GOT3 (cell line): ENCODE measurements around the gene SORCS2.

Source experiments
- DNase-seq: peaks from one replicate; lab custom pipeline; 2025; ENCODE audit warnings: mixed read lengths; lab: John Stamatoyannopoulos, UW

SORCS2 gene

GRCh38 chr4:7375427-7375826, 183.1 kb downstream of the SORCS2 start:
- no peak for DNase-seq

DNA sequence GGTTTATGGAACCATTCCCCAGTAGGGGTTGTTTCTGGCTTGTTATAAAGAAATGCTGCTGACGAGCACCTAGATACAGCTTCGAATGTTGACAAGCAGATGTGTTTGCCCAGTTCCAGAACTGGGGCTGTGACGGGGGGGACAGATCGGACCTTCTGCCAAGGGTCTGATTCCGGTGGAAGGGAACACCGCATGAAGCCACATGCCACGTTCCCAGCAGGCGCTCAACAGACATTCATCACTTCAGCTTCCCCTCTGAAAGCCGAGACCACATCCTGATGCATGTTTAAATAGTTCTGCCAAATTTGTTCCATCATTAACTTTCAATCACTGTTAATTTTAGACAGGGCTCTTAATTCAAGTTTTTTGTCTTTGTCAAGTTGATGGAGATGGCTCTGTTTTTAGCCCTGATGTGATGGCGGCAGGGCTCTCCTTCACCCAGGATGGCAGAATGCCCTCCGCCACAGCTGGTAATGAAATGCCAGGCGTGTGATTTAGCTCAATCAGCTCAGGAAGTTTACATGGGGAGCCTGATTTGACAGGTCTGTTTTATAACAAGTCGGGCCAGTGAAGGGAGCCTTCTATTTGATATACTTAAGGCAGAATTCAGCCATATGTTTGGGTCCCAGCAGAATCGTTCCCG, 185.0 kb downstream of the SORCS2 start:
- no peak for DNase-seq

- no peak for DNase-seq
Observed at GRCh38 chr4:7379186-7379585, 186.8 kb downstream of the SORCS2 start.

- DNase-seq = no peak
Observed at GRCh38 chr4:7379719-7380118, 187.4 kb downstream of the SORCS2 start.

- no peak for DNase-seq
Observed at GRCh38 chr4:7381221-7381889, 189.0 kb downstream of the SORCS2 start.

GRCh38 chr4:7381890-7382633, 189.7 kb downstream of the SORCS2 start:
- no peak for DNase-seq

GRCh38 chr4:7382634-7383014, 190.3 kb downstream of the SORCS2 start:
- DNase-seq = no peak

DNA sequence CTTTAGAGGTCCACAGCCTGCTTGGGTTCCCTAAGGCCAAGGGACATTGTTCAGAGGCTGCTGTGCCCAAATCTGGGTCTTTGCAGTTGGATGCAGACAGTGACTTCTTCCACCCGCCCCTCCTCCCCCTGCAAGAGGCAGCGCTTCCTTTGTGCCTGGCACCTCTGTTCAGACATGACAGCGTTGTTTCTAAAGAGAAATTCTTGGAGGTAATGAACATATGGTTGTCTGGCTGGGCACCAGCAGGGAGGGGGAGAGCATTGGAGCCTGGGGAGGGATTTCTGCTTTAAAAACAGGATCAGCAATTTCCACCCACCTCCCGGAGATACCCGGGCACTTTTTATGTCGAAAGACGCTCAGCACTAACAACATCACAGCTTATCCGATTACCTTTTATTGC, 190.9 kb downstream of the SORCS2 start:
- no peak for DNase-seq

- no peak for DNase-seq
Observed at GRCh38 chr4:7384003-7384928, 191.9 kb downstream of the SORCS2 start.

DNA sequence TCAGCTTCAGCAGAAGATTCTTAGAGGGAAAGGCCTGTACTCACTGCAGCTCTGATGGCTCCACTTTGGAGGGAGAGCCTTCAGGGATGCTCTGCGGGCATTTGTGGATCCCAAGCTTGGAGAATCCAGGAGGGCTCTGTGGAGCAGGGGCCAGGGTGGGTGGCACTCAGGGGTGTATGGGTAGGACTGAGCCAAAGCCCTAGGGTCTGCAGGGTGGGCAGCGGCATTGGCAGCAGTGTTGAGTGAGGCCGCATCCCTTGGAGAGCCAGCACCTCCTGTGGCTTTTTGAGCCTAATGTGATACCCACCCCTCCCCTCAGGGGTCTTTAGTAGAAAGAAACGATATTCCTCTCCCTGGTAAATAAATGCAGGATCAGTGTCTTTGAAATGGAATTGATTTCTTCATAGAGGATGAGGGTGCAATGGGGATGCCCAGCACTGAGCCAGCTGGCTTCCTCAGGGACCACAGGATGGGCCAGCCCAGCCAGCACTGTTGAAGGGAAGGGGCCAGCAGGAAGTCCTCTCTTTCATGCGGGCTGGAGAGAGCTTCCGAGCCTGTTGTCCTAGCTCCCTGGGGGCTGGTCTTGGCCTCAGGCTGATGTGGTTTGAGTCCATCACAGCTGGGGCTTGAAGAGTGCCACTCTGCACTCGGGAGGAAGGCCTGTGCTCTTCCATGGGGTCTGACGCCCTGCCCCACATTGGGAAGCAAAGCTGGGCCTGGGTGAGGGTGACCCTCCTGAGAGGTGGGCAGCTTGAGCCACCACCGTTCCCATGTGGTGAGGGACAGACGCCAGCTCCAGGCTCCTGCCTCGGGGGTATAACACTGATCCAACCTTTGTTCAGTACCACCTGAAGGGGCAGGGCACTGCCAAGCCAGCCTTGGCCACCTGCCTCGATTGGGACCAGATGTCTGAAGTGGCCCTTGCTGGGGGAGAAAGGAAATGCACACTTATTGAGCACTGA, 192.9 kb downstream of the SORCS2 start:
- no peak for DNase-seq

DNA sequence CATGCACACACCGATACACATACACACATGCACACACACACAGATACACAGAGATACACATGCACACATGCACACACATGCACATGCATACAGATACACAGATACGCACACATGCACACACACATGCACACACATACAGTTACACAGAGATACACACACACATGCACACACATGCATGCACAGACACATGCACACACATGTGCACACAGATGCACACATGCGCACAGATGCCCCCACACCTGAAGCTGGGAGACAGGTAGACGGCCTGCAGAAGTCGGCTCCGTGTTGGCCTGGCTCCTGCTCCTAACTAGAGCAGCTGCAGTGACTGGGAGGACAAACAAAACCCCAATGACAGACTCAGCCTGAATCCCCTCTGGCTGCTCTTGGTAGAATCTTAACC, 195.6 kb downstream of the SORCS2 start:
- DNase-seq = no peak

DNA sequence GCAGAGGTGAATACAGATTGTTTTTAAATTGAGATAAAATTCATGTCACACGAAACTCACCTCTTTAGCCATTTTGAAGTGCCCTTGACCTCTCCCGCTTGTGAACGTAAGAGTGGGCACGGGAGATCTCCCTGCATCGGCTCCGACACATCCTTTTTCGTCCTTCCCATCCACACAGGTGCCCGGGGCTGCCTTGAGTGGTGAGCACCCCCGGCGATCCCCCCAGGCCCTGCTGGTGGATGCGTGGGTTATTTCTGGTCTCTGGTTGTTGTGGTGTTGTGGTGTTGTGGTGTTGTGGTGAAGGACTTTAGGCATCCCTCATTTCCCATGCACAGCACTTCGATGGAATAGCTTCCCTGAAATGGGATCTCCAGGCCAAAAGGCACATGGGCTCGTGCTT, 196.3 kb downstream of the SORCS2 start:
- no peak for DNase-seq

DNA sequence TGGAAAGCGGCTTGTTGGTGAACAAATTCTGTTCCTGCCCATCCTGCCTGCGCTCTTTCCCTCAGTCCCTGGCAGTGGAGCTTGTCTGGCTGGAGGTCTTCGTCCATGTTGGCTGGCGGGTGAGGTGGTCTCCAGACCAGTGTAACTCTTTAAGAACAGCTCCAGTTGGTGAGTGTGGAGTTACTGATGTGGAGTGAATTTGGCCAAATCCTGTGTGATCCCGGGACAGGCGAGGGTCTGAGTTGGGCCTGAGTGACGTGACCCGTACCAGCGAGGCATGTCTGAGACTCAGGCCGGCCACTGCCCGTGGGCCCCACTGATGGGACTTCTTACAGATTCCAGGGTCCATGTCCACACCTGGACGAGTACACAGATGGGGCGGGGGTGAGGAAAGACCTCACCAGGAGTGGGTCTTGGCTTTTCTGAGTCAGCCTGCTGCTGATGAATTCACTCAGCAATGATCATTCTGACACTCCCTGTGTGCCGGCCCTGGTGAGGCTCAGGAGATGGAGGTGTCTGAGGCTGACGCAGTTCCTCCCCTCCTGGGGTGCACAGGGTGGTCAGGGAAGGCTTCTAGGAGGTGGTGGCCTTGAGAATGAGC, 196.9 kb downstream of the SORCS2 start:
- no peak for DNase-seq

DNA sequence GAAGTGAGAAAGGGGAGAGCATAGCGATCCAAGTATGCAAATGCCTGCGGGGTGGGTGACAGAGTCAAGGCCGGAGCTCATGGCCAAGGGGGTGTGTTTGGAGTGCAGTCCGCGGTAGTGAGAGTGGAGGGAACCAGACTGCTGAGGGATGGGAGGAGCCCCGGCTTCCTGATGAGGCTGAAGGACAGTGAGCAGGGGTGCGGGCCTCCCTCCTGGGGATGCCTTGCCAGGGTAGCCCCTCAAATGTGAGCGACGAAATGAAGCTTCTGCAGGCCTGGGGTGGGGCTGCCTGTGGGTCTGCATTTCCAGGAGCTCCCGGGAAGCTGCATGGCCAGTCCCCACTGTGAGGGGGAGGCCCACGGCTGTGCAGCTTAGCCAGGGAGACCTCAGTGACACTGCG, 197.4 kb downstream of the SORCS2 start:
- no peak for DNase-seq

DNA sequence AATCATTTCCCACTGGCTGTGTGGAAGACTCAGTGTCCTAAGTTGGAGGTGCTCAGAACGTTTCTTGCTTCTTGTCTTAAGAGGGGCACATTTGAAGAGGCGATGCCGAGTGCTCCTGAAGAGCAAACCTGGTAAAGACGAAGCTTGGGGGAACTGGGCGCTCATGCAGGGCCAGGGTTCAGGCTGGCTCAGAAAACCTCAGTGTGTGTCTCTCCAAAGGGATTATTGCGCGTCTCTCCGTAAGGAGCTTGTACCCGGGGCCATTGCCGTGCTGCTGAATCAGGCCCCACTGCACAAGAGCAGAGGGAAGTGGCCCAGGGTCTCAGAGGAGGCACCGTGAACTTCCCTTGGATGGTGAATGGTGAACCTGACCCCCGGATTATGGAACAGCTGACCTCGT, 198.0 kb downstream of the SORCS2 start:
- DNase-seq = no peak

DNA sequence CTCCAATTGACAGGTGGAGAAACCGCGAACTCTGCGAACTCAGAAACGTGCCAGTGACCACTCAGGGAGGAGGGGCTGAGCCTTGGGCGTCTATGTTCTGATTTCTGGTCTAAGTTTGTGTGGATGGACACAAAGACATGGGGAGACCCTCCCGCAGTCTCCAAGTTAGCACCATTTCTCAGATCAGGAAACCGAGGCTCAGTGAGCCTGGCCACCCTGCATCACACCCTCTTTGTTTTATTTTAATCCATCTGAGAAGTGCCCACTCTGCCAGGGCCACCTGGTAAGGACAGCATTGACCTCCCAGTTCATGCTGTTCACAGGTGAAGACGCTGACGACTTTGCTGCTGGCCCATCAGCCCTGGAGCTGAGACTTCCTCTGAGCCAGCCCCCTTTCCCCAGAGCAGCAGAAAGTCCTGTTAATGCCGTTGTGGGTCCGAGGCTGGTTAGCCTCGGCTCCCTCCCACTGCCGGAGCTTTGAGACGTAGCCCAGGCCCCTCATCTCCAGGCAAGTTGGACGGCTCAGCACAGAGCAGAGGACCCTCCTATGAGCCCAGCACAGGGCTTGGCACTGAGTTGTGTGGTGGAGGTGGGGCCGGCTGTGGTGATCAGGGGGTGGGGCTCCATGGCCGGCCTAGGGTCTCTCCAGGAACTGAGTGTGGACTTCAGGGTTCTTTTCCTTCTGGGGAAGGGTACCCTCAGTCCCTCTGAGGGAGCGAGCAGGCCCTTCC, 198.7 kb downstream of the SORCS2 start:
- no peak for DNase-seq

DNA sequence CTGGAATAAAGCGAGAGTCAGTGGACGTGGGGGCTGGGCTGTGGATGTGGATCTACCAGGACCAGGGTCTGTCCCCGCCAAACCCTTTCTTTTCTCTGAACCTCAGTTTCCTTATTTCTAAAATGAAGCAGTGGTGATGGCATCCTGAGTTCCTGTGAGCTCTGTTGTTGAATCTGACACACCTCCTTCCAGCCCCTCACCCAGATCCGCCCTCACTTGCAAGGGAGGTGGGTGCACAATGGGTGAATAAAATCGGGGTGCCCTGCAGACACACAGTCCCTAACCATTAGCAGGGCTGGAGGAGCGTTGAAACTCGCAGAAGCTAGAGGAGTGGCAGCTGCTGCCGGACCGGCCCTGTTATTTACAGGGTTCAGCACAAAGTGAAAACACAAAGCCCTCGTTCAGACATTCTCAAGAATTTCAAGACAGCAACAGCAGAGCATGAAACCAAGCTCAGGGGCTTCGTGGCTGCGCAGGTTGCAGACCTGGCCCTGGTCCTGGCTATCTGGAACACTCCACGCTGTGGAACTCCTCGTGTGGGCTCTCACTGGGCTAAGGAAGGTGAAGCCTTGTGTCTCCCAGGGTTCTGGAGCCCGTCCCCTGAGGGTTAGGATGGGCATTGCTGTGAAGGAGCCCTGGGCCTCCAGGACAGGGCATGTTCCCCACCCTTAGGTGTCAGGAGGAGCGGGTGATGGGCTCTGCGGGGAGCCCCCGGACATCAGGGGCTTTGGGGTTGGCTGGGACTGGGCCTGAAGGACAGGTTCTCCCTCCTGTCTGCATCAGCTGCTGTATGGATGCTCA, 199.5 kb downstream of the SORCS2 start:
- no peak for DNase-seq

DNA sequence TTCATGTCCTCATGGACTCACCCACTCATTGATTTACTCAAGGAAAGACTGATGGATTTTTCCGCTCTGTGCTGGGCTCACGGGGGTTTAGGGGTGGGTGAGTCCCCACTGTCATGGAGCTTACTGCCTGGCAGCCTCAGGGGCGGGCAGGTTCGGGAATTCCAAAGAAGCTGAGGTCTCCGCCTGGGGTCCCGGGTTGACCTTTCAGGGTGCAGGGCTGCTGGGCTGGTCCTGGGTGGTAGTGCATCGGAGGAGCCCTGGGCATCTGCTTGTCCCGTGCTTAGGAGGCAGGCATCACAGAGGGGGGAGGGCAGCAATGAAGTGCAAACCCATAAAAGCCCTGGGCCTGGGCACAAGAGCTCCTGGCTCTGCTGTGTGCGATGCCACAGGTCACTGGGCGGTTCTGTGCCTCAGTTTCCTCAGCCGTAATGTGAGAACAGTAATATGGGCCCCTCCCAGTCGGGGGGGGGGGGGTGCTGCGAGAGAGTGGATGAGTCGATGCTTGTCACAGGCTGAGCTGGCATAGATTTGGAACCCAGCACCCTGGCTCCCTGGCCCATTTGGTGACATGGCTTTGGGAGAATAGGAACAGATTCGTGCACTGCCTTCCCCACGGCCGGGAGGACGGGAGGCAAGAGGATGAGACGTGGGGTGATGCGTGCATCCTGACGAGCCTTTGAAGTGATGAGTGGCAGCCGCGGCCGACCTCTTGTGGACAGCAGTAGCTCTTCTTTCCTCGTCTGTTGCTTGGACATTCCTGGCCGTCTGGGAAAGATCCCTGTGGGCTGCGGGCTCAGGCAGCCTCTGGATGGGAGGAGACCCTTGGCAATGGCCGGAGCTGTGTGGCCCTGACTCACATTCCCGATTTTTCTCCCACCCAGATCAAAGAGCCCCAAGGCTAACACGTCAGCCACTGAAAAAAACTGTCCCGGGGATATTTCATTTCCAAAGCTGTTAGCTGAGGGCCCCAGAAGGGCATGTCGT, 200.4 kb downstream of the SORCS2 start:
- DNase-seq = no peak
